ENCODE results near the gene IQCH.

The IQCH gene

GRCh38 chr15:67456677-67457529 lies 202.3 kb downstream of the IQCH start:
- DNase-seq = peak; percentile 69

- DNase-seq = no peak
Measured at GRCh38 chr15:67458331-67459029, 203.9 kb downstream of the IQCH start.

- no peak for DNase-seq
Measured at GRCh38 chr15:67460521-67460920, 205.9 kb downstream of the IQCH start.

GRCh38 chr15:67461735-67462134 lies 207.1 kb downstream of the IQCH start:
- DNase-seq = no peak

GRCh38 chr15:67462875-67463274 lies 208.3 kb downstream of the IQCH start:
- DNase-seq = no peak

- no peak for DNase-seq
Measured at GRCh38 chr15:67463488-67463887, 208.9 kb downstream of the IQCH start.

GRCh38 chr15:67465196-67465952 lies 210.8 kb downstream of the IQCH start:
- no peak for DNase-seq

- DNase-seq = no peak
Measured at GRCh38 chr15:67468416-67468815, 213.8 kb downstream of the IQCH start.

GRCh38 chr15:67469680-67470079 lies 215.1 kb downstream of the IQCH start:
- DNase-seq = no peak

- DNase-seq = no peak
Measured at GRCh38 chr15:67472957-67473356, 218.4 kb downstream of the IQCH start.

GRCh38 chr15:67474405-67475110 lies 220.0 kb downstream of the IQCH start:
- no peak for DNase-seq

GRCh38 chr15:67479781-67480505 lies 225.4 kb downstream of the IQCH start:
- no peak for DNase-seq

- no peak for DNase-seq
Measured at GRCh38 chr15:67480741-67481140, 226.2 kb downstream of the IQCH start.

- no peak for DNase-seq
Measured at GRCh38 chr15:67481680-67482079, 227.1 kb downstream of the IQCH start.

GRCh38 chr15:67495585-67495984 lies 241.0 kb downstream of the IQCH start:
- no peak for DNase-seq

- DNase-seq = no peak
Measured at GRCh38 chr15:67501177-67501835, 246.7 kb downstream of the IQCH start.

- no peak for DNase-seq
Measured at GRCh38 chr15:67501836-67502461, 247.4 kb downstream of the IQCH start.

GRCh38 chr15:67504056-67504455 lies 249.5 kb downstream of the IQCH start:
- DNase-seq = no peak

GRCh38 chr15:67504796-67505195 lies 250.2 kb downstream of the IQCH start:
- DNase-seq = no peak

- no peak for DNase-seq
Measured at GRCh38 chr15:67505675-67506572, 251.3 kb downstream of the IQCH start.

Measured in effector CD8-positive, alpha-beta T cell (primary cell).